ENCODE measurements around the gene TNIP1. TPM values are rescaled to one million over a fixed set of nuclear protein-coding genes. Genes with fewer than 3 reads are reported as not detected.

The TNIP1 gene
- total and polyA plus RNA-seq, 7 donors = 55.1 to 210 (median 73.1) TPM

- peaks cover 12 to 83% (median 32%) of the 10 kb centered on the region in 4 donors for H3K36me3 ChIP-seq
- DNase-seq = peak; percentile 92
- no peaks in the 10 kb centered on the region for H3K27me3 ChIP-seq
- intact Hi-C loops (cut with DNase I) = loop anchor here (1.0 to 10.0 kb wide), 3 partner anchors 64 to 184 kb away; no protein-coding TSS in a partner anchor
- H3K9me3 ChIP-seq = no peaks in the 10 kb centered on the region
- H3K4me3 ChIP-seq = no peak overlapping the region
- TF ChIP-seq CTCF (IDR thresholded peaks at IDR 0.05) (peak; percentile 84 to 96 (median 94)), POLR2A (IDR thresholded peaks at IDR 0.05) (no peak), POLR2AphosphoS5 (IDR thresholded peaks at IDR 0.05) (no peak), EP300 (IDR thresholded peaks at IDR 0.05) (no peak)
- WGBS, 2 donors = 72 to 73% methylated on average over 6 of the region's 6 CpGs
- H3K27ac ChIP-seq = peak overlapping the region in 1 of 4 donors; percentile 9
- peaks cover 0 to 8% (median 6%) of the 10 kb centered on the region in 4 donors for H3K4me1 ChIP-seq
Observed at GRCh38 chr5:151051066-151051930, 29.5 kb downstream of the TNIP1 start.

DNA sequence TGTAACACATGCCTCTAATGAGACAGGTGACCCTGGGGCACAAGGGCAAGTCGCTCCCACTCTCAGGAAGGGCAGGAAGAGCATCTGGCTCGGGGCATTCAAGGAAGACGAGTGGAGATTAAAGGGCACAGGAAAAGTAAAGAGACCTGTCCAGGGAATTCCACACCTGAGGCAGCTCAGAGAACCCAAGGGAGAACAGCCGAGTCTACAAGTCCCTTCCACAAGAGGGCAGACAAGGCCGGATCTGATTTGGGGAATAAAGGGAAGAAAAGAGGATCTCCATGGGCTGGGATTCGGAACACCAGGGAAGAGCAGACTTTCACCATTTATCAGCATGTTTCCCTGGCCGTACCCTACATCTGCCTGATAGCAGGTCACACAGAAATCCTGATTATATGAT, 32.3 kb downstream of the TNIP1 start:
- peaks cover 5 to 84% (median 34%) of the 10 kb centered on the region in 4 donors for H3K36me3 ChIP-seq
- no peak overlapping the region for H3K27ac ChIP-seq

GRCh38 chr5:151047814-151048425, 32.9 kb downstream of the TNIP1 start:
- Histone ChIP-seq H3K27ac (no peak overlapping the region), H3K27me3 (no peaks in the 10 kb centered on the region), H3K4me3 (no peak overlapping the region), H3K36me3 (peaks cover 9 to 84% (median 33%) of the 10 kb centered on the region in 4 donors), H3K4me1 (peaks cover 0 to 8% (median 6%) of the 10 kb centered on the region in 4 donors), H3K9me3 (no peaks in the 10 kb centered on the region)
- intact Hi-C loops (cut with DNase I) = loop anchor here (5.0 kb wide), 1 partner anchor 46 kb away; no protein-coding TSS in a partner anchor
- no peak for TF ChIP-seq EP300 (IDR thresholded peaks at IDR 0.05)
- TF ChIP-seq POLR2A (IDR thresholded peaks at IDR 0.05) = no peak
- TF ChIP-seq CTCF (IDR thresholded peaks at IDR 0.05) = peak; percentile 59 to 89 (median 80)
- DNase-seq = no peak
- whole genome bisulfite sequencing, 2 donors = 72 to 75% methylated on average over 13 of the region's 13 CpGs

More for the DNA sequence above, 32.3 kb downstream of the TNIP1 start:
- DNase-seq = no peak
- peaks cover 0 to 8% (median 6%) of the 10 kb centered on the region in 4 donors for H3K4me1 ChIP-seq
- TF ChIP-seq CTCF (IDR thresholded peaks at IDR 0.05) (no peak), POLR2A (IDR thresholded peaks at IDR 0.05) (no peak), POLR2AphosphoS5 (IDR thresholded peaks at IDR 0.05) (no peak), EP300 (IDR thresholded peaks at IDR 0.05) (no peak)
- H3K4me3 ChIP-seq = no peak overlapping the region
- H3K9me3 ChIP-seq = no peaks in the 10 kb centered on the region
- intact Hi-C loops (cut with DNase I) = loop anchor here (5.0 kb wide), 1 partner anchor 46 kb away; no protein-coding TSS in a partner anchor
- H3K27me3 ChIP-seq = no peaks in the 10 kb centered on the region
- 72 to 75% methylated on average over 7 of the region's 7 CpGs for WGBS, 2 donors

DNA sequence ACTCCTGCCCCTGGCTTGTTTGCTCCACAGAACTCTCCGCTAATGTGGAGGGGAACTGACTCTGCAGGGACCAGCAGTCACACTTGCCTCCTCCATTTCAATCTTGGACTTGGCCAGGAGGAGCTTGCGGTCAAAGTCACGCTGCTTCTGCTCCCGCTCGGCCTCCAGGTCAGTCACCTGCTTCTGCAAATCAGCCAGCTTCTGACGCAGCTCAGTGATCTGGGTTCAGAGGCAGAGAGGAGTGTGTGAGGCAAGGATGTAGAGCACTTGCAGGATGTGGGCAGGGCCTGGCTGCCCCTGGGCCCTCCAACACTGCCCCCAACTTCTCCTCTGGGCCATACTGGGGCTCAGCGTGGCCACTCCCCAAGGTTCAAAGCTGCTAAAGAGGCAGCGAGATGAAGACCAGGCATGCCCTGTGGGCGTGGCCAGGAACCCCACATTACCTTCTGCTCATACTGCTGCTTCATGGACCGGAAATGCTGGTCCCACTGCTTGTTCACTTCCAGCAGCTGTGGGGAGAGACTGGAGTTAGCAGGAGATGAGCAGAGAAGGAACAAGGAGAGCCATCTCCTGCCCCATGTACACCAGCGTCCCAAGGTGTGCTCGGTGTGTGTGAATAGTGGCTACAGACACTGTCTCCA, 38.3 kb downstream of the TNIP1 start:
- Histone ChIP-seq H3K27me3 (no peaks in the 10 kb centered on the region), H3K4me3 (no peak overlapping the region), H3K4me1 (peaks cover 0 to 24% (median 20%) of the 10 kb centered on the region in 4 donors), H3K9me3 (no peaks in the 10 kb centered on the region), H3K27ac (no peak overlapping the region), H3K36me3 (peaks cover 11 to 91% (median 30%) of the 10 kb centered on the region in 4 donors)
- intact Hi-C loops (cut with DNase I) = no loop called here
- WGBS, 2 donors = 95 to 97% methylated on average over 12 of the region's 12 CpGs
- DNase-seq = no peak
- TF ChIP-seq EP300 (IDR thresholded peaks at IDR 0.05) = no peak
- TF ChIP-seq POLR2A (IDR thresholded peaks at IDR 0.05) = no peak
- TF ChIP-seq CTCF (IDR thresholded peaks at IDR 0.05) = no peak
- TF ChIP-seq POLR2AphosphoS5 (IDR thresholded peaks at IDR 0.05) = no peak

Measured in sigmoid colon (tissue), 7 donors.